CD4-positive, alpha-beta T cell (primary cell): Measurements from ENCODE around the gene CD9. TPM values are rescaled to one million over a fixed set of nuclear protein-coding genes. Genes with fewer than 3 reads are reported as not detected.
A peak's percentile ranks its signal among the peaks of the same experiment; 100 is the strongest.

Experiments used
- ATAC-seq: fragments of 200-7000 bp; cut with Tn5 transposase; one replicate; pipeline ENCODE4 v1.10.0; 2022; ENCODE audit warnings: mild to moderate bottlenecking; ENCODE audit not compliant: poor library complexity
- CTCF ChIA-PET: fragments of 350-600 bp; sonication (Branson Sonifier 250); formaldehyde crosslinking; loops from one replicate; lab custom pipeline; 2021; ENCODE audit warnings: antibody characterized with exemption, inconsistent platforms; lab: Charles Lee
- POLR2A ChIA-PET: fragments of 350-600 bp; sonication (Branson Sonifier 250); formaldehyde crosslinking; loops from one replicate; lab custom pipeline; 2021; ENCODE audit warnings: antibody characterized with exemption, inconsistent platforms; lab: Charles Lee
- DNase-seq, 14 experiments: peaks; one replicate each; pipeline ENCODE4 v3.0.0-alpha.2; 2013 to 2020; ENCODE audit warnings: mixed read lengths in 2 of 14
- H3K27ac ChIP-seq, 2 donors: one replicate each; pipeline versions ENCODE4 v1.5.1 to v1.7.0; 2013; ENCODE audit warnings: low read length in 2 of 2, low read depth in 1 of 2, mild to moderate bottlenecking in 1 of 2
- H3K27me3 ChIP-seq, 2 experiments: 1 replicate in 1 of 2; 2 replicates in 1 of 2; pipeline versions ENCODE4 v1.6.1 to v1.7.0; 2013; ENCODE audit warnings: low read length in 2 of 2, control low read depth in 1 of 2, mild to moderate bottlenecking in 1 of 2, moderate library complexity in 1 of 2; ENCODE audit not compliant: insufficient read depth in 2 of 2, control insufficient read depth in 1 of 2
- H3K36me3 ChIP-seq: one replicate; pipeline ENCODE4 v1.6.1; 2013; ENCODE audit warnings: low read length, control low read depth; ENCODE audit not compliant: insufficient read depth
- H3K4me1 ChIP-seq: one replicate; pipeline ENCODE4 v1.6.1; 2013; ENCODE audit warnings: low read length, control low read depth; ENCODE audit not compliant: insufficient read depth
- H3K4me3 ChIP-seq: one replicate; pipeline ENCODE4 v1.5.1; 2013; ENCODE audit warnings: mild to moderate bottlenecking, low read length, moderate library complexity
- H3K9me3 ChIP-seq, 2 experiments: 1 replicate in 1 of 2; 2 replicates in 1 of 2; pipeline versions ENCODE4 v1.6.1 to v1.7.0; 2013; ENCODE audit warnings: low read length in 2 of 2, mild to moderate bottlenecking in 2 of 2, control low read depth in 1 of 2, moderate library complexity in 1 of 2; ENCODE audit not compliant: control insufficient read depth in 1 of 2, insufficient read depth in 1 of 2
- H3K27ac Mint-ChIP-seq: one replicate; pipeline ENCODE4 v1.8.0; 2020; ENCODE audit warnings: mixed read lengths
- H3K27me3 Mint-ChIP-seq: one replicate; pipeline ENCODE4 v1.8.0; 2021; ENCODE audit warnings: mixed read lengths
- H3K36me3 Mint-ChIP-seq: one replicate; pipeline ENCODE4 v1.8.0; 2021; ENCODE audit warnings: low read depth, mixed read lengths
- H3K4me1 Mint-ChIP-seq: one replicate; pipeline ENCODE4 v1.8.0; 2021; ENCODE audit warnings: low read depth, mixed read lengths
- H3K4me3 Mint-ChIP-seq: one replicate; pipeline ENCODE4 v1.8.0; 2020; ENCODE audit warnings: mild to moderate bottlenecking, mixed read lengths
- H3K9me3 Mint-ChIP-seq: one replicate; pipeline ENCODE4 v1.8.0; 2020; ENCODE audit warnings: mixed read lengths
- intact Hi-C, 2 experiments: fragments of 100-400 bp; cut with DNase I in 1 of 2; cut with micrococcal nuclease in 1 of 2; formaldehyde crosslinking; loops; one replicate each; pipeline versions ENCODE4 v1.15.1 to v1.9.0; 2023 to 2025; cut with DNase I, micrococcal nuclease
- total RNA-seq, 174 experiments: library from RNA in 2 of 174; stranded (reverse) in 2 of 174; gene quantifications; one replicate each; pipeline ENCODE4 v1.2.3 and lab custom pipeline; 2021 to 2026
- TF ChIP-seq, protein P1 (sequence below): fragments of 200-600 bp; IDR thresholded peaks from one replicate; pipeline ENCODE4 v1.8.0; 2022; ENCODE audit warnings: antibody characterized with exemption, mild to moderate bottlenecking

The CD9 gene
- total RNA-seq, 2 experiments from 2014 or later: 0.36 to 0.66 TPM

- no peak for ATAC-seq
- TF ChIP-seq, protein P1, sequence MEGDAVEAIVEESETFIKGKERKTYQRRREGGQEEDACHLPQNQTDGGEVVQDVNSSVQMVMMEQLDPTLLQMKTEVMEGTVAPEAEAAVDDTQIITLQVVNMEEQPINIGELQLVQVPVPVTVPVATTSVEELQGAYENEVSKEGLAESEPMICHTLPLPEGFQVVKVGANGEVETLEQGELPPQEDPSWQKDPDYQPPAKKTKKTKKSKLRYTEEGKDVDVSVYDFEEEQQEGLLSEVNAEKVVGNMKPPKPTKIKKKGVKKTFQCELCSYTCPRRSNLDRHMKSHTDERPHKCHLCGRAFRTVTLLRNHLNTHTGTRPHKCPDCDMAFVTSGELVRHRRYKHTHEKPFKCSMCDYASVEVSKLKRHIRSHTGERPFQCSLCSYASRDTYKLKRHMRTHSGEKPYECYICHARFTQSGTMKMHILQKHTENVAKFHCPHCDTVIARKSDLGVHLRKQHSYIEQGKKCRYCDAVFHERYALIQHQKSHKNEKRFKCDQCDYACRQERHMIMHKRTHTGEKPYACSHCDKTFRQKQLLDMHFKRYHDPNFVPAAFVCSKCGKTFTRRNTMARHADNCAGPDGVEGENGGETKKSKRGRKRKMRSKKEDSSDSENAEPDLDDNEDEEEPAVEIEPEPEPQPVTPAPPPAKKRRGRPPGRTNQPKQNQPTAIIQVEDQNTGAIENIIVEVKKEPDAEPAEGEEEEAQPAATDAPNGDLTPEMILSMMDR: no peak
- POLR2A ChIA-PET: no interaction called here
- Histone ChIP-seq H3K27me3 (peaks cover 28 to 38% of the 10 kb centered on the region in 2 experiments), H3K36me3 (no peaks in the 10 kb centered on the region), H3K9me3 (peaks cover 0 to 3% of the 10 kb centered on the region in 2 experiments), H3K4me3 (no peak overlapping the region), H3K27ac (no peak overlapping the region), H3K4me1 (peaks cover 18% of the 10 kb centered on the region)
- Mint-ChIP-seq H3K27ac (no peak overlapping the region), H3K36me3 (no peaks in the 10 kb centered on the region), H3K4me1 (peaks cover 28% of the 10 kb centered on the region), H3K9me3 (no peaks in the 10 kb centered on the region), H3K27me3 (peaks cover 43% of the 10 kb centered on the region), H3K4me3 (no peak overlapping the region)
- intact Hi-C loops: no loop called here
- no peak for DNase-seq
- CTCF ChIA-PET: no interaction called here
Measured at GRCh38 chr12:6201826-6202225, 1.6 kb downstream of the CD9 start.

GRCh38 chr12:6202304-6202703 lies 2.1 kb downstream of the CD9 start:
- POLR2A ChIA-PET: no interaction called here

DNA sequence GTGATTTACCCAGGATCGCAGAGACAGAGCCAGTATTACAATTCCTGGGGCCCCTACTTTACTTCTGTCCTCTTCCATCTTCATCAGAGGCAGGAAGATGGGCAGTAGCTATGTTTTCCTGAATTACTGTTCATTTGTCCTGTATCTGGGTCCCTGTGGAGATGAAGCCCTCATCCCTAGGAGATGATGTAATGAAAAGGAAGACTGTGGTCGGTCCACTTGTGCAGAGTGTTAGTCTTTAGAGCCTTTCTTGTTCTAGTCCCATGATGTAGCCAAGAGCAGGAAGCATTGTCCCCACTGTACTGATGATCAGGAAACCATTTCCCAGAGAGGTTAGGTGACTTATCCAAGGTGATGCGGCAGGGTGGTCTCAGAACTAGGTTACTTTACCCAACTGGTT lies 2.6 kb downstream of the CD9 start:
- ATAC-seq (no peak), DNase-seq (no peak)
- H3K4me3 Mint-ChIP-seq: no peak overlapping the region
- TF ChIP-seq, protein P1: no peak
- no peak overlapping the region for H3K27ac Mint-ChIP-seq
- Histone ChIP-seq H3K9me3 (peaks cover 0 to 3% of the 10 kb centered on the region in 2 experiments), H3K27me3 (peaks cover 28 to 38% of the 10 kb centered on the region in 2 experiments), H3K27ac (no peak overlapping the region), H3K4me3 (no peak overlapping the region), H3K36me3 (no peaks in the 10 kb centered on the region), H3K4me1 (peaks cover 18% of the 10 kb centered on the region)
- no peaks in the 10 kb centered on the region for H3K36me3 Mint-ChIP-seq
- H3K4me1 Mint-ChIP-seq: peaks cover 28% of the 10 kb centered on the region
- intact Hi-C loops: no loop called here
- peaks cover 43% of the 10 kb centered on the region for H3K27me3 Mint-ChIP-seq
- ChIA-PET CTCF (interaction anchor here (1.4 to 1.7 kb wide), 2 partner anchors 7 to 70 kb away, joined by 3 to 5 read pairs; no protein-coding TSS in a partner anchor), POLR2A (no interaction called here)
- no peaks in the 10 kb centered on the region for H3K9me3 Mint-ChIP-seq

More at GRCh38 chr12:6202304-6202703, 2.1 kb downstream of the CD9 start:
- no peak for DNase-seq
- TF ChIP-seq, protein P1: no peak
- Mint-ChIP-seq H3K9me3 (no peaks in the 10 kb centered on the region), H3K27ac (no peak overlapping the region), H3K36me3 (no peaks in the 10 kb centered on the region), H3K4me3 (peak overlapping the region; percentile 42), H3K4me1 (peaks cover 28% of the 10 kb centered on the region), H3K27me3 (peaks cover 43% of the 10 kb centered on the region)
- intact Hi-C loops: no loop called here
- CTCF ChIA-PET: interaction anchor here (1.4 kb wide), 1 partner anchor 70 kb away, joined by 3 read pairs; no protein-coding TSS in a partner anchor
- no peak overlapping the region for H3K27ac ChIP-seq
- peaks cover 18% of the 10 kb centered on the region for H3K4me1 ChIP-seq
- H3K4me3 ChIP-seq: no peak overlapping the region
- H3K27me3 ChIP-seq: peaks cover 28 to 38% of the 10 kb centered on the region in 2 experiments
- H3K9me3 ChIP-seq: peaks cover 0 to 3% of the 10 kb centered on the region in 2 experiments
- H3K36me3 ChIP-seq: no peaks in the 10 kb centered on the region
- no peak for ATAC-seq
